ENCODE results near the gene PLA2G4F.

PLA2G4F gene

DNA sequence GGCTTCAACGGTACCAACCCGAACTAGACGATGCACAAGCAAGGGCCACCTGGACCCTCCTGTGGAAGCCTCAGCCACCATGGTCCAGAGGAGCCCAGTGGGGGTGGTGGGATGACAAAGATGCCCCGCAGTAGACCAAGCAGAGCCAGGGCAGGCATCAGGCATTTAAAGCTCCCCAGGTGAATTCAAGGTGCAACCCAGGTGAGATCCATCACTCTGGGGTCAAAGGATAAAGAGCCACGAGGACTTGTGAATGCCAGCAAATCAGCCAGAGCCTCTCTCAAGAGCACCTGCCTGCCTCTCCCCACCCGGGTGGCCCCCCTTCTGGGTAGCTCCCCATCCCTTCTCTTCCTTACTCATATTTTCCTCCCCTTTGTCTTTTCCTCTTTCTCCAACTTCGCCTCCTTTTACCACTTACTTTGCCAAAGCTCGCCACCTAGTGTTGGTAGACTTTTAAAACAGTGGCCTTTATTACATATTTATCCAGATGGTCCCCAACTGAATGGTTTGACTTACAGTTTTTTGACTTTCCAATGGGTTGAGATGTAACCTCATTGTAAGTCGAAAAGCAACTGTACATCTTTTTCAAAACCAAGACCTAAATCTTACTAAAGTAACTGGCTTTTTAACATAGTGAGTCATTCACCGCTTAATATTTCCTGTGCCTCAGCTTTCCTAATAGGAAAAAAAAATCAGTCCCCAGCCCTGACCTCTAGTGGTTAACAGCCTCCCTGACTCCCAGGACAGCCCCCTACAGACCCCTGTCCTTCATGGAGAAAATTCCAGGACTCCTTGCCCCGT, 18.8 kb downstream of the PLA2G4F start:
- H3K36me3 ChIP-seq (ENCODE audit: control insufficient read depth, insufficient read depth, low read length), result no peaks in the 10 kb centered on the region
- no peak overlapping the region for H3K9ac ChIP-seq
- H3K4me3 ChIP-seq (ENCODE audit: low read depth, low read length), result no peak overlapping the region
- TF ChIP-seq, protein P1, sequence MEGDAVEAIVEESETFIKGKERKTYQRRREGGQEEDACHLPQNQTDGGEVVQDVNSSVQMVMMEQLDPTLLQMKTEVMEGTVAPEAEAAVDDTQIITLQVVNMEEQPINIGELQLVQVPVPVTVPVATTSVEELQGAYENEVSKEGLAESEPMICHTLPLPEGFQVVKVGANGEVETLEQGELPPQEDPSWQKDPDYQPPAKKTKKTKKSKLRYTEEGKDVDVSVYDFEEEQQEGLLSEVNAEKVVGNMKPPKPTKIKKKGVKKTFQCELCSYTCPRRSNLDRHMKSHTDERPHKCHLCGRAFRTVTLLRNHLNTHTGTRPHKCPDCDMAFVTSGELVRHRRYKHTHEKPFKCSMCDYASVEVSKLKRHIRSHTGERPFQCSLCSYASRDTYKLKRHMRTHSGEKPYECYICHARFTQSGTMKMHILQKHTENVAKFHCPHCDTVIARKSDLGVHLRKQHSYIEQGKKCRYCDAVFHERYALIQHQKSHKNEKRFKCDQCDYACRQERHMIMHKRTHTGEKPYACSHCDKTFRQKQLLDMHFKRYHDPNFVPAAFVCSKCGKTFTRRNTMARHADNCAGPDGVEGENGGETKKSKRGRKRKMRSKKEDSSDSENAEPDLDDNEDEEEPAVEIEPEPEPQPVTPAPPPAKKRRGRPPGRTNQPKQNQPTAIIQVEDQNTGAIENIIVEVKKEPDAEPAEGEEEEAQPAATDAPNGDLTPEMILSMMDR (IDR thresholded peaks at IDR 0.05), result peak; percentile 43
- H2AFZ ChIP-seq, result no peak overlapping the region
- H3K79me2 ChIP-seq, result no peaks in the 10 kb centered on the region
- no peak overlapping the region for H3K4me2 ChIP-seq (ENCODE audit: low read length)
- H3K27me3 ChIP-seq (ENCODE audit: control insufficient read depth, insufficient read depth, low read length), result no peaks in the 10 kb centered on the region
- H3K4me1 ChIP-seq, result no peaks in the 10 kb centered on the region
- no peaks in the 10 kb centered on the region for H3K9me3 ChIP-seq (ENCODE audit: control insufficient read depth, low read length)
- no peak overlapping the region for H3K27ac ChIP-seq

DNA sequence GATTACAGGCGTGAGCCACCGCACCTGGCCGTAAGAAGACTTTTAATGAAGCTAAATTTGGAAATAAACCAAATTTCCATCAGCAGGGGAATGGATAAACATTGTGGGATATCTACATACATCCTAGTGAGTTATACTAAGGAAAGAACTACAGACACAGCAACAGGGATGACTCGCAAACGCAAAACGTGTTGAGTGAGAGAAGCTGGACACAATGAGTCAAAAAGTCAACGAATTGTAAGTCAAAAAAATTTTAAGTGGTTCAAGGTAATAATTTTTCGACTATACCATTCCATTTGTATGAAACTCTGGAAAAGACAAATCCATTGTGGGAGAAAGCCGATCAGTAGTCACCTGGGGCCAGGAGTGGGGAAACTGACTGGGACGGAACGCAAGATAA, 19.9 kb downstream of the PLA2G4F start:
- Histone ChIP-seq H3K4me1 (no peaks in the 10 kb centered on the region), H3K4me2 (ENCODE audit: low read length) (no peak overlapping the region), H3K27me3 (ENCODE audit: control insufficient read depth, insufficient read depth, low read length) (no peaks in the 10 kb centered on the region), H3K9ac (no peak overlapping the region), H2AFZ (no peak overlapping the region), H3K27ac (no peak overlapping the region), H3K4me3 (ENCODE audit: low read depth, low read length) (no peak overlapping the region), H3K79me2 (no peaks in the 10 kb centered on the region), H3K9me3 (ENCODE audit: control insufficient read depth, low read length) (no peaks in the 10 kb centered on the region), H3K36me3 (ENCODE audit: control insufficient read depth, insufficient read depth, low read length) (no peaks in the 10 kb centered on the region)
- TF ChIP-seq, protein P1 (IDR thresholded peaks at IDR 0.05), result no peak

DNA sequence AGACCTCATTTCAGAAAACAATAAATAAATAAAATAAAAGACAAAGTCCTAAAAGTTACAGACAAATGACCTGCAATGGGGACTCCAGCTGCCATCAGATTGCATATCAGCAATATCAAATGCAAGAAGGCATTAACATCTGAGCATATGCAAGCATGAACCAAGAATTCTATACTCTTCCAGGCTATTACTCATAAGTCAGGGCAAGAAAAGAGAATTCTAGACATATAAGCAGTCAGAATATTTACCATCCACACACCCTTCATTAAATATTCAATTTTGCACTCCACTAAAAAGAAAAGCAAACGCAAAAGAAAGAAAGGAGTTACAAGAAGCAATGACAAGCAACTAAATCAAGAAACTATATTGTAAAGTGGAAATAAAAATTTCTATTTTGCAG, 21.1 kb downstream of the PLA2G4F start:
- Histone ChIP-seq H3K36me3 (ENCODE audit: control insufficient read depth, insufficient read depth, low read length) (no peaks in the 10 kb centered on the region), H3K9ac (no peak overlapping the region), H2AFZ (no peak overlapping the region), H3K9me3 (ENCODE audit: control insufficient read depth, low read length) (no peaks in the 10 kb centered on the region), H3K4me2 (ENCODE audit: low read length) (no peak overlapping the region), H3K4me3 (ENCODE audit: low read depth, low read length) (no peak overlapping the region), H3K79me2 (no peaks in the 10 kb centered on the region), H3K27me3 (ENCODE audit: control insufficient read depth, insufficient read depth, low read length) (no peaks in the 10 kb centered on the region), H3K4me1 (no peaks in the 10 kb centered on the region), H3K27ac (no peak overlapping the region)
- TF ChIP-seq, protein P1 (IDR thresholded peaks at IDR 0.05), result no peak

DNA sequence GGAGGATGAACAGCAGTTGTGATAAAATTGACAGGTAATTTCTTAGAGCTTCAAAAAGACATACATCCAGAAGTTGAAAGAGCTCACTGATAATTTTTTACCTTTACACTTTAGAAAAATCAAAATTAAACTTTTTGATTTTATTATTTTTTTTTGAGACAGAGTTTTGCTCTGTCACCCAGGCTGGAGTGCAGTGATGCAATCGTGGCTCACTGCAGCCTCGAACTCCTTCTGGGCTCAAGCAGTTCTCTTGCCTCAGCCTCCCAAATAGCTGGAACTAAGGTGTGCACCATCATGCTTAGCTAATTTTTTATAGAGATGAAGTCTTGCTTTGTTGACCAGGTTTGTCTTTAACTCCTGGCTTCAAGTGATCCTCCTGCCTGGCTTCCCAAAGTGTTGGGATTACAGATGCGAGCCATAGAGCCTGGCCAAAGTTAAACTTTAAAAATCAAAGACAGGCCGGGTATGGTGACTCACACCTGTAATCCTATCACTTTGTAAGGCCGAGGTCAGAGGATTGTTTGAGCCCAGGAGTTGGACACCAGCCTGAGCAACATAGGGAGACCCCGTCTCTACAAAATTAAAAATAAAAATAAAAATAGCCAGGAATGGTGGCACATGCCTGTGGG, 21.7 kb downstream of the PLA2G4F start:
- H3K4me1 ChIP-seq, result no peaks in the 10 kb centered on the region
- TF ChIP-seq, protein P1 (IDR thresholded peaks at IDR 0.05), result no peak
- no peak overlapping the region for H3K4me3 ChIP-seq (ENCODE audit: low read depth, low read length)
- H3K79me2 ChIP-seq, result no peaks in the 10 kb centered on the region
- no peak overlapping the region for H2AFZ ChIP-seq
- H3K9ac ChIP-seq, result no peak overlapping the region
- no peaks in the 10 kb centered on the region for H3K36me3 ChIP-seq (ENCODE audit: control insufficient read depth, insufficient read depth, low read length)
- no peaks in the 10 kb centered on the region for H3K27me3 ChIP-seq (ENCODE audit: control insufficient read depth, insufficient read depth, low read length)
- H3K4me2 ChIP-seq (ENCODE audit: low read length), result no peak overlapping the region
- H3K27ac ChIP-seq, result no peak overlapping the region
- H3K9me3 ChIP-seq (ENCODE audit: control insufficient read depth, low read length), result no peaks in the 10 kb centered on the region
